Smooth muscle cell (in vitro differentiated cells): ENCODE results near the gene MAP3K13. TPM values are rescaled to one million over a fixed set of nuclear protein-coding genes. Genes with fewer than 3 reads are reported as not detected.

Experiments used
- DNase-seq: peaks from one replicate; lab custom pipeline; 2025; ENCODE audit not compliant: unreplicated experiment; lab: John Stamatoyannopoulos, UW
- H2AFZ ChIP-seq: fragments of 200-600 bp; sonication (generic); 2 replicates; pipeline ENCODE4 v1.6.0; 2016; ENCODE audit warnings: antibody characterized with exemption, low read depth, mild to moderate bottlenecking
- H3F3A ChIP-seq: fragments of 200-600 bp; sonication (generic); 2 replicates; pipeline ENCODE4 v1.6.0; 2017; ENCODE audit warnings: antibody characterized with exemption, low read depth
- H3K27ac ChIP-seq: fragments of 200-600 bp; sonication (generic); 2 replicates; pipeline ENCODE4 v1.5.1; 2016; ENCODE audit warnings: low read depth, mild to moderate bottlenecking
- H3K27me3 ChIP-seq: fragments of 200-600 bp; sonication (generic); 2 replicates; pipeline ENCODE4 v1.6.1; 2016; ENCODE audit warnings: low read depth, mild to moderate bottlenecking
- H3K36me3 ChIP-seq: fragments of 200-600 bp; sonication (generic); 2 replicates; pipeline ENCODE4 v1.5.1; 2016; ENCODE audit warnings: low read depth
- H3K4me1 ChIP-seq: fragments of 200-600 bp; sonication (generic); 2 replicates; pipeline ENCODE4 v1.5.1; 2016; ENCODE audit warnings: low read depth
- H3K4me2 ChIP-seq: fragments of 200-600 bp; sonication (generic); 2 replicates; pipeline ENCODE4 v1.6.0; 2016; ENCODE audit warnings: mild to moderate bottlenecking
- H3K4me3 ChIP-seq: fragments of 200-600 bp; sonication (generic); 2 replicates; pipeline ENCODE4 v1.5.1; 2016; ENCODE audit warnings: mild to moderate bottlenecking
- H3K79me2 ChIP-seq: fragments of 200-600 bp; sonication (generic); 2 replicates; pipeline ENCODE4 v1.6.0; 2016; ENCODE audit warnings: low read depth, mild to moderate bottlenecking
- H3K9ac ChIP-seq: fragments of 200-600 bp; sonication (generic); 2 replicates; pipeline ENCODE4 v1.6.0; 2016; ENCODE audit warnings: low read depth
- H3K9me3 ChIP-seq: fragments of 200-600 bp; sonication (generic); replicated peaks from 2 replicates; pipeline ENCODE4 v1.5.1; 2016; ENCODE audit warnings: low read depth
- H4K20me1 ChIP-seq: fragments of 200-600 bp; sonication (generic); 2 replicates; pipeline ENCODE4 v1.6.0; 2016; ENCODE audit warnings: low read depth
- WGBS: methylation state at CpG from one replicate; pipeline ENCODE4 v1.1.7; 2016; ENCODE audit warnings: low lambda C conversion rate; 5-methylcytosine and 5-hydroxymethylcytosine counted together
- polyA plus RNA-seq: library from polyadenylated mRNA; unstranded; fragments of >200 nt; fragmentation: Nextera tagmentation; extraction: Ambion mirVana; gene quantifications from 2 replicates; pipeline ENCODE4 v1.2.1, GENCODE V29; 2016
- total RNA-seq: library from RNA; depleted of rRNA; stranded (reverse); fragments of >200 nt; gene quantifications from 2 replicates; pipeline ENCODE4 v1.2.3, GENCODE V29; 2014
- TF ChIP-seq, protein P1 (sequence below): fragments of 200-600 bp; sonication (generic); IDR thresholded peaks from 2 replicates; pipeline ENCODE4 v1.5.1; 2017; ENCODE audit warnings: borderline replicate concordance, mild to moderate bottlenecking, antibody characterized with exemption; ENCODE audit not compliant: insufficient read depth, poor library complexity, severe bottlenecking

Gene MAP3K13
- total RNA-seq: 27.1 and 28.5 TPM in 2 replicates
- 49.9 and 65.4 TPM in 2 replicates for polyA plus RNA-seq

DNA sequence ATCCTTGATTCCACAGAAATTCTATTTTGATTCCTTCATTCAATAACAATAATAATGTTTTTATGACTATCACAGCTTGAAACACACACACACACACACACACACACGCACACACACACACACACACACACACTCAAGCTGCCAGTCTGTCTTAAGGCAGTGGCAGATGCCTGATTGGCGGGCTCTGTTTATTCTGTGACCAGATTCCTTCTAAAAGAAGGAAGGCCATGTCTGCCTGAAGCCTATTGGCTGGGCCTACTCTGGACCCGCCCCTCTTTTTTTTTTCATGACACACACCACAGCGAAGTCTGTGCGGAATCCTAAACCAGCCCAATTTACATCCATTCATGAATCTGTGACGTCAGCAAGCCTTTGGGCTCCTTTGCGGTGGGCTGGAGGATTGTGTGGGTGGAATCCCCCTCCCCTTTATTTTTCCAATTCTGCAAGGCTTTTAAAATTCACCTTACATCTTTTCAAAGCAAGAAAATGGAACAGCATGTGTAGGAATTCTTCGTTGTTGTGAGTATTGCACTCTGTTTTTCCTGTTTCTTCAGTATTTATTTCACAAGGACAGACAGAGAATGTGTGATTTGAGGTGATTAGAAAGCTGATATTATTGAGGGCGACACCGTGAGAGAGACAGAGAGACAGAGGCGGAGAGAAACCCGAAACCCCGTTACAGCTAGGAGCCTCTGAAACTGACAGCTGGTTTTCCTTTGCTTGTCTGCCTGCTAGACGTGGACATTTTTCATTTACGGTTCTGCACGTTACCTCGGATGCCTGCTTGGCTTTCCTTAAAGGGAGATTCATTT, at the start of gene MAP3K13:
Gene MAP3K13, plus strand, starts transcription at position 287 of the 812 bp plus-strand sequence. CDS start 65,446 bp downstream, outside the sequence.
- WGBS: 1% methylated on average over 17 of the region's 17 CpGs

GRCh38 chr3:185313693-185314246, 49.2 kb upstream of the MAP3K13 start:
- H3K27me3 ChIP-seq: no peaks in the 10 kb centered on the region
- 89% methylated on average over 3 of the region's 3 CpGs for WGBS
- H3K79me2 ChIP-seq: no peaks in the 10 kb centered on the region
- no peaks in the 10 kb centered on the region for H4K20me1 ChIP-seq
- no peak overlapping the region for H2AFZ ChIP-seq
- no peaks in the 10 kb centered on the region for H3K9me3 ChIP-seq
- no peak overlapping the region for H3K4me2 ChIP-seq
- no peak overlapping the region for H3K4me3 ChIP-seq
- no peaks in the 10 kb centered on the region for H3K4me1 ChIP-seq
- H3K9ac ChIP-seq: no peak overlapping the region
- peaks cover 6% of the 10 kb centered on the region for H3K36me3 ChIP-seq
- H3K27ac ChIP-seq: no peak overlapping the region
- DNase-seq: no peak
- no peaks in the 10 kb centered on the region for H3F3A ChIP-seq
- TF ChIP-seq, protein P1, sequence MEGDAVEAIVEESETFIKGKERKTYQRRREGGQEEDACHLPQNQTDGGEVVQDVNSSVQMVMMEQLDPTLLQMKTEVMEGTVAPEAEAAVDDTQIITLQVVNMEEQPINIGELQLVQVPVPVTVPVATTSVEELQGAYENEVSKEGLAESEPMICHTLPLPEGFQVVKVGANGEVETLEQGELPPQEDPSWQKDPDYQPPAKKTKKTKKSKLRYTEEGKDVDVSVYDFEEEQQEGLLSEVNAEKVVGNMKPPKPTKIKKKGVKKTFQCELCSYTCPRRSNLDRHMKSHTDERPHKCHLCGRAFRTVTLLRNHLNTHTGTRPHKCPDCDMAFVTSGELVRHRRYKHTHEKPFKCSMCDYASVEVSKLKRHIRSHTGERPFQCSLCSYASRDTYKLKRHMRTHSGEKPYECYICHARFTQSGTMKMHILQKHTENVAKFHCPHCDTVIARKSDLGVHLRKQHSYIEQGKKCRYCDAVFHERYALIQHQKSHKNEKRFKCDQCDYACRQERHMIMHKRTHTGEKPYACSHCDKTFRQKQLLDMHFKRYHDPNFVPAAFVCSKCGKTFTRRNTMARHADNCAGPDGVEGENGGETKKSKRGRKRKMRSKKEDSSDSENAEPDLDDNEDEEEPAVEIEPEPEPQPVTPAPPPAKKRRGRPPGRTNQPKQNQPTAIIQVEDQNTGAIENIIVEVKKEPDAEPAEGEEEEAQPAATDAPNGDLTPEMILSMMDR: no peak

More for the DNA sequence above, at the start of gene MAP3K13:
- H3K27ac ChIP-seq: peak within 1 kb of the TSS; percentile 1
- H3K4me2 ChIP-seq: peak within 1 kb of the TSS; percentile 87
- peak; percentile 7 for DNase-seq
- H4K20me1 ChIP-seq: peaks cover 3% of the 10 kb centered on the region
- peak within 1 kb of the TSS; percentile 41 for H3K9ac ChIP-seq
- H3K36me3 ChIP-seq: no peaks in the 10 kb centered on the region
- TF ChIP-seq, protein P1: no peak
- H3K4me1 ChIP-seq: no peaks in the 10 kb centered on the region
- peak within 1 kb of the TSS; percentile 64 for H2AFZ ChIP-seq
- H3K9me3 ChIP-seq: no peaks in the 10 kb centered on the region
- H3F3A ChIP-seq: no peaks in the 10 kb centered on the region
- H3K4me3 ChIP-seq: peak within 1 kb of the TSS; percentile 59
- H3K79me2 ChIP-seq: no peaks in the 10 kb centered on the region
- peaks cover 29% of the 10 kb centered on the region for H3K27me3 ChIP-seq

- Histone ChIP-seq H3K9me3 (no peaks in the 10 kb centered on the region), H3K27ac (peak overlapping the region; percentile 42), H3K79me2 (no peaks in the 10 kb centered on the region), H3K9ac (no peak overlapping the region), H3F3A (no peaks in the 10 kb centered on the region), H3K4me2 (no peak overlapping the region), H2AFZ (no peak overlapping the region), H3K4me3 (no peak overlapping the region), H4K20me1 (no peaks in the 10 kb centered on the region), H3K4me1 (no peaks in the 10 kb centered on the region), H3K27me3 (no peaks in the 10 kb centered on the region), H3K36me3 (no peaks in the 10 kb centered on the region)
- 88% methylated on average over 6 of the region's 6 CpGs for WGBS
- TF ChIP-seq, protein P1: no peak
- no peak for DNase-seq
Observed at GRCh38 chr3:185316740-185317412, 46.1 kb upstream of the MAP3K13 start.
